Neural cell (in vitro differentiated cells): ENCODE results near the gene SND1. TPM values are rescaled to one million over a fixed set of nuclear protein-coding genes. Genes with fewer than 3 reads are reported as not detected.

Experiments used
- H2AFZ ChIP-seq: fragments of 200-600, 300-800 bp; sonication (generic), shearing (Covaris generic); 2 replicates; pipeline ENCODE4 v1.6.0; 2014; ENCODE audit warnings: low read depth, mild to moderate bottlenecking, antibody characterized with exemption, low read length, moderate library complexity
- H3F3A ChIP-seq: fragments of 200-600 bp; shearing (Covaris generic); 2 replicates; pipeline ENCODE4 v1.6.1; 2016; ENCODE audit warnings: mild to moderate bottlenecking, moderate library complexity, mixed read lengths, antibody characterized with exemption, low read length; ENCODE audit not compliant: insufficient read depth, poor library complexity, severe bottlenecking
- H3K27ac ChIP-seq: fragments of 200-600, 300-800 bp; sonication (generic), shearing (Covaris generic); 2 replicates; pipeline ENCODE4 v1.5.1; 2014; ENCODE audit warnings: mild to moderate bottlenecking, low read length, moderate library complexity
- H3K27me3 ChIP-seq: fragments of 300-800, 200-600 bp; sonication (generic), shearing (Covaris generic); 2 replicates; pipeline ENCODE4 v1.6.0; 2014; ENCODE audit warnings: mild to moderate bottlenecking, low read depth, low read length, moderate library complexity; ENCODE audit not compliant: insufficient read depth
- H3K36me3 ChIP-seq: fragments of 300-800, 200-600 bp; sonication (generic), shearing (Covaris generic); 2 replicates; pipeline ENCODE4 v1.5.1; 2014; ENCODE audit warnings: mild to moderate bottlenecking, antibody characterized with exemption, low read length, moderate library complexity; ENCODE audit not compliant: insufficient read depth
- H3K4me2 ChIP-seq: fragments of 300-800, 200-600 bp; sonication (generic), shearing (Covaris generic); 2 replicates; pipeline ENCODE4 v1.6.0; 2014; ENCODE audit warnings: mild to moderate bottlenecking, low read length
- H3K4me3 ChIP-seq: fragments of 300-800, 200-600 bp; sonication (generic), shearing (Covaris generic); 2 replicates; pipeline ENCODE4 v1.5.1; 2014; ENCODE audit warnings: mild to moderate bottlenecking, low read length, moderate library complexity
- H3K79me2 ChIP-seq: fragments of 200-600 bp; shearing (Covaris generic); replicated peaks from 2 replicates; pipeline ENCODE4 v1.6.0; 2014; ENCODE audit warnings: mild to moderate bottlenecking, low read length, moderate library complexity; ENCODE audit not compliant: insufficient read depth
- H3K9ac ChIP-seq: fragments of 300-800, 200-600 bp; sonication (generic), shearing (Covaris generic); 2 replicates; pipeline ENCODE4 v1.6.1; 2016; ENCODE audit warnings: mild to moderate bottlenecking, low read length, mixed read lengths
- H3K9me2 ChIP-seq: fragments of 200-600 bp; shearing (Covaris generic); 2 replicates; pipeline ENCODE4 v1.6.1; 2016; ENCODE audit warnings: mild to moderate bottlenecking, low read length, mixed read lengths; ENCODE audit not compliant: insufficient read depth
- H3K9me3 ChIP-seq: fragments of 200-600, 300-800 bp; sonication (generic), shearing (Covaris generic); 2 replicates; pipeline ENCODE4 v1.6.1; 2016; ENCODE audit warnings: mild to moderate bottlenecking, mixed run types, low read length, moderate library complexity, mixed read lengths
- H4K20me1 ChIP-seq: fragments of 200-600 bp; shearing (Covaris generic); 2 replicates; pipeline ENCODE4 v1.6.1; 2016; ENCODE audit warnings: mild to moderate bottlenecking, mixed run types; ENCODE audit not compliant: insufficient read depth
- EP300 ChIP-seq: fragments of 450-650 bp; conservative IDR thresholded peaks from 2 replicates; pipeline ENCODE4 v1.6.1; 2014; ENCODE audit warnings: antibody characterized with exemption, mild to moderate bottlenecking, moderate library complexity; ENCODE audit not compliant: poor library complexity, severe bottlenecking
- EZH2 ChIP-seq: fragments of 200-600, 300-800 bp; shearing (Covaris generic), sonication (generic); IDR thresholded peaks from 2 replicates; pipeline ENCODE4 v1.6.1; 2014; ENCODE audit warnings: antibody characterized with exemption, low read length, borderline replicate concordance, mild to moderate bottlenecking; ENCODE audit not compliant: insufficient read depth, poor library complexity, severe bottlenecking
- MXI1 ChIP-seq: fragments of 450-650 bp; conservative IDR thresholded peaks from 2 replicates; pipeline ENCODE4 v1.6.1; 2014; ENCODE audit warnings: antibody characterized with exemption, mild to moderate bottlenecking; ENCODE audit not compliant: poor library complexity, severe bottlenecking
- POLR2AphosphoS5 ChIP-seq: IDR thresholded peaks from 2 replicates; pipeline ENCODE4 v1.6.1; 2012
- RAD21 ChIP-seq: fragments of 450-650 bp; conservative IDR thresholded peaks from 2 replicates; pipeline ENCODE4 v1.6.1; 2014; ENCODE audit warnings: antibody characterized with exemption, mild to moderate bottlenecking, moderate library complexity
- SMC3 ChIP-seq: fragments of 450-650 bp; conservative IDR thresholded peaks from 2 replicates; pipeline ENCODE4 v1.6.1; 2014; ENCODE audit warnings: antibody characterized with exemption, mild to moderate bottlenecking, moderate library complexity; ENCODE audit not compliant: poor library complexity
- TAF1 ChIP-seq: IDR thresholded peaks from 2 replicates; pipeline ENCODE4 v1.6.1; 2012; ENCODE audit warnings: low read depth
- polyA plus RNA-seq: library from polyadenylated mRNA; depleted of rRNA; stranded (reverse); fragments of >200 nt; gene quantifications from 2 replicates; pipeline ENCODE4 v1.2.3, GENCODE V29; 2014
- TF ChIP-seq, protein P1 (sequence below): IDR thresholded peaks from 2 replicates; pipeline ENCODE4 v1.6.1; 2012; ENCODE audit warnings: borderline replicate concordance
- TF ChIP-seq, protein P2 (sequence below): fragments of 450-650 bp; IDR thresholded peaks from 2 replicates; pipeline ENCODE4 v1.5.1; 2014; ENCODE audit warnings: antibody characterized with exemption, mild to moderate bottlenecking, moderate library complexity; ENCODE audit not compliant: poor library complexity, severe bottlenecking

Gene SND1
- polyA plus RNA-seq, 1 donor from 2014 or later: 37.4 TPM

DNA sequence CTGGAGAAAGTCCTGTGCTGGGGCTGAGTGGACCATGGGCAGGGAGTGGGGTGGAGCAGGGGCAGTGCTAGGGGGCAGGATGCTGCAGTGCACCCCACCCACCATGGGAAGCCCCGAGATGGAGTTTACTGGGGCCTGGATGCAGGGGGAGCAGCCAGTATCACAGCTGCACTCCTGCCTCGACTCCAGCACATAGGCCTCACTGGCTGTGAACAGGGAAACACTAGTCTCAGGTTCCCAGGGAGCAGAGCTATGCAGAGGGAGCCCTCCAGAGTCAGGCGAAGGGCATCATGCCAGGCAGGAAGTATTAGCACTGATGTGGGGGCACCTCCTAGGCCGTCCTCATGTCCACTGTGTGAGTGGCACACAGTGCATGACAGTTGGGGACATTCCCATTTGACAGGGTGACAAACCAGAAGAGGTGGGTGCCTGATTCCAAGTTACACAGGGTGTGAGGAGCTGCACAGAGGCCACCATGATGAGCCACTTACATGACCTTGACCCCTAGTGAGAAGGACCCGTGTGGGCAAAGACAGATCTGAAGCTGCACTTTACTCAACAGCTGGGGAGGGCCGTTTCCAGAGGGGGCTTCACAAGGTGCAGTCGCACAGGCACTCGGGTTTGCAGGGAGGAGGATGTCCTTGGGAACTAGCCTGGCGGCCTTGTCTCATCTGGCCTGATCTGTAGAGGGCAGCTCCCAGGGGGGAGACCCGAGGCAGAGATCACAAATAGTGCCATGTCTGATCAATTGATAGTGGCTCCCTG is 449.1 kb downstream of the SND1 start:
- H4K20me1 ChIP-seq: no peaks in the 10 kb centered on the region
- no peaks in the 10 kb centered on the region for H3K36me3 ChIP-seq
- no peak overlapping the region for H3K4me2 ChIP-seq
- no peak for TF ChIP-seq EZH2
- no peak for TF ChIP-seq POLR2AphosphoS5
- TF ChIP-seq EP300: no peak
- TF ChIP-seq, protein P1, sequence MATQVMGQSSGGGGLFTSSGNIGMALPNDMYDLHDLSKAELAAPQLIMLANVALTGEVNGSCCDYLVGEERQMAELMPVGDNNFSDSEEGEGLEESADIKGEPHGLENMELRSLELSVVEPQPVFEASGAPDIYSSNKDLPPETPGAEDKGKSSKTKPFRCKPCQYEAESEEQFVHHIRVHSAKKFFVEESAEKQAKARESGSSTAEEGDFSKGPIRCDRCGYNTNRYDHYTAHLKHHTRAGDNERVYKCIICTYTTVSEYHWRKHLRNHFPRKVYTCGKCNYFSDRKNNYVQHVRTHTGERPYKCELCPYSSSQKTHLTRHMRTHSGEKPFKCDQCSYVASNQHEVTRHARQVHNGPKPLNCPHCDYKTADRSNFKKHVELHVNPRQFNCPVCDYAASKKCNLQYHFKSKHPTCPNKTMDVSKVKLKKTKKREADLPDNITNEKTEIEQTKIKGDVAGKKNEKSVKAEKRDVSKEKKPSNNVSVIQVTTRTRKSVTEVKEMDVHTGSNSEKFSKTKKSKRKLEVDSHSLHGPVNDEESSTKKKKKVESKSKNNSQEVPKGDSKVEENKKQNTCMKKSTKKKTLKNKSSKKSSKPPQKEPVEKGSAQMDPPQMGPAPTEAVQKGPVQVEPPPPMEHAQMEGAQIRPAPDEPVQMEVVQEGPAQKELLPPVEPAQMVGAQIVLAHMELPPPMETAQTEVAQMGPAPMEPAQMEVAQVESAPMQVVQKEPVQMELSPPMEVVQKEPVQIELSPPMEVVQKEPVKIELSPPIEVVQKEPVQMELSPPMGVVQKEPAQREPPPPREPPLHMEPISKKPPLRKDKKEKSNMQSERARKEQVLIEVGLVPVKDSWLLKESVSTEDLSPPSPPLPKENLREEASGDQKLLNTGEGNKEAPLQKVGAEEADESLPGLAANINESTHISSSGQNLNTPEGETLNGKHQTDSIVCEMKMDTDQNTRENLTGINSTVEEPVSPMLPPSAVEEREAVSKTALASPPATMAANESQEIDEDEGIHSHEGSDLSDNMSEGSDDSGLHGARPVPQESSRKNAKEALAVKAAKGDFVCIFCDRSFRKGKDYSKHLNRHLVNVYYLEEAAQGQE: no peak
- no peak for TF ChIP-seq MXI1
- TF ChIP-seq TAF1: no peak
- TF ChIP-seq, protein P2, sequence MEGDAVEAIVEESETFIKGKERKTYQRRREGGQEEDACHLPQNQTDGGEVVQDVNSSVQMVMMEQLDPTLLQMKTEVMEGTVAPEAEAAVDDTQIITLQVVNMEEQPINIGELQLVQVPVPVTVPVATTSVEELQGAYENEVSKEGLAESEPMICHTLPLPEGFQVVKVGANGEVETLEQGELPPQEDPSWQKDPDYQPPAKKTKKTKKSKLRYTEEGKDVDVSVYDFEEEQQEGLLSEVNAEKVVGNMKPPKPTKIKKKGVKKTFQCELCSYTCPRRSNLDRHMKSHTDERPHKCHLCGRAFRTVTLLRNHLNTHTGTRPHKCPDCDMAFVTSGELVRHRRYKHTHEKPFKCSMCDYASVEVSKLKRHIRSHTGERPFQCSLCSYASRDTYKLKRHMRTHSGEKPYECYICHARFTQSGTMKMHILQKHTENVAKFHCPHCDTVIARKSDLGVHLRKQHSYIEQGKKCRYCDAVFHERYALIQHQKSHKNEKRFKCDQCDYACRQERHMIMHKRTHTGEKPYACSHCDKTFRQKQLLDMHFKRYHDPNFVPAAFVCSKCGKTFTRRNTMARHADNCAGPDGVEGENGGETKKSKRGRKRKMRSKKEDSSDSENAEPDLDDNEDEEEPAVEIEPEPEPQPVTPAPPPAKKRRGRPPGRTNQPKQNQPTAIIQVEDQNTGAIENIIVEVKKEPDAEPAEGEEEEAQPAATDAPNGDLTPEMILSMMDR: no peak
- no peak for TF ChIP-seq RAD21
- TF ChIP-seq SMC3: no peak
- no peak overlapping the region for H2AFZ ChIP-seq
- H3K79me2 ChIP-seq: no peaks in the 10 kb centered on the region
- no peak overlapping the region for H3K9ac ChIP-seq
- peaks cover 13% of the 10 kb centered on the region for H3K27me3 ChIP-seq
- no peaks in the 10 kb centered on the region for H3F3A ChIP-seq
- H3K4me3 ChIP-seq: no peak overlapping the region
- H3K27ac ChIP-seq: no peak overlapping the region
- peaks cover 2% of the 10 kb centered on the region for H3K9me3 ChIP-seq
- H3K9me2 ChIP-seq: no peaks in the 10 kb centered on the region

DNA sequence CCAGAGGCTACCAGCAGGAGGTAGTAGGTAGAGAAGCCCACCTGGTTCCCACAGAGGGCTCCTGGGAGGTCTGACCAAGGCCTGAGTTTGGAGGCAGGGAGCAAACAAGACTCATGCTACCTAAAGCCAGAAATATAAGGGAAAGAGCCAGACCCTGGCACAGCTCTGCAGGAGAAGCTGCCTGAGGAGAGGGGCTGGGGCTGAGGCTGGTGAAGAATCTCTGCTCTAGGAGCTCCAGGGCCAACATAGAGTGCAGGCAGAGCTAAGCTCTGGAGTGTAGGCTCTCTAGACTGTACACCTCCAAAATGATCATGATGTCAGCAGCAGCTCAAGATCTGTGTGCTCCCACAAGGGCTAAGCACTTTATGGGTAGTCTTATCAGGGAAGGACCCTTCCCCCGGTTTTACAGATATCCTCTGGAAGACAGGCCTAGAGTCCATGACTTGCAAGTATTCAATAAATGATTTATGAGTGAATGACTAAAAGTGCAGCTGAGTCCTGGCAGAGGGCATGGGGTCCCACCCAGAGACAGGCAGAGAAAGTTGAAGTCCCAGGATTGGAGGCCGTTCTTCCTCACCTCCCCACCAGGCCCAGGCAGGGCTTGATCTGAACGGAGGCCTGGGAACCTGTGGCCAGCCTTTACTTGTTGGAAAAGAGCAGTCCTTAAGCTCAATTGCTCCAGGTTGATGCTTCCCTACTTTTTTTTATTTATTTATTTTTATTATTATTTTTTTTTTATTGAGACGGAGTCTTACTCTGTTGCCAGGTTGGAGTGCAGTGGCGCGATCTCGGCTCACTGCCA is 450.7 kb downstream of the SND1 start:
- no peak overlapping the region for H3K4me3 ChIP-seq
- H3K4me2 ChIP-seq: no peak overlapping the region
- H3K27ac ChIP-seq: no peak overlapping the region
- peaks cover 2% of the 10 kb centered on the region for H3K9me3 ChIP-seq
- H3K9ac ChIP-seq: no peak overlapping the region
- no peaks in the 10 kb centered on the region for H4K20me1 ChIP-seq
- H3K79me2 ChIP-seq: no peaks in the 10 kb centered on the region
- no peak for TF ChIP-seq MXI1
- no peak for TF ChIP-seq SMC3
- H3K9me2 ChIP-seq: no peaks in the 10 kb centered on the region
- no peak overlapping the region for H2AFZ ChIP-seq
- peaks cover 13% of the 10 kb centered on the region for H3K27me3 ChIP-seq
- no peaks in the 10 kb centered on the region for H3K36me3 ChIP-seq
- no peaks in the 10 kb centered on the region for H3F3A ChIP-seq
